WERI-Rb-1 (cell line): Measurements from ENCODE around the gene UBE2S.

ENCODE experiments used
- DNase-seq: peaks from one replicate; pipeline ENCODE4 v3.0.0-alpha.2; 2020
- H3K27ac ChIP-seq: fragments of 250-450 bp; sonication (Bioruptor Pico); 2 replicates; pipeline ENCODE4 v1.5.1; 2020; ENCODE audit warnings: mild to moderate bottlenecking, moderate library complexity
- H3K27me3 ChIP-seq: fragments of 250-450 bp; sonication (Bioruptor Pico); 2 replicates; pipeline ENCODE4 v1.5.1; 2021; ENCODE audit warnings: mild to moderate bottlenecking, low read depth, moderate library complexity; ENCODE audit not compliant: insufficient read depth, severe bottlenecking
- H3K36me3 ChIP-seq: fragments of 250-450 bp; sonication (Bioruptor Pico); 2 replicates; pipeline ENCODE4 v1.5.1; 2020; ENCODE audit warnings: mild to moderate bottlenecking, moderate library complexity
- H3K4me3 ChIP-seq: 2 replicates; pipeline ENCODE4 v1.5.1; 2011; ENCODE audit warnings: low read depth, mild to moderate bottlenecking, control low read depth, low read length
- H3K9me3 ChIP-seq: fragments of 250-450 bp; sonication (Bioruptor Pico); 2 replicates; pipeline ENCODE4 v1.5.1; 2021; ENCODE audit warnings: mild to moderate bottlenecking, moderate library complexity; ENCODE audit not compliant: severe bottlenecking
- CTCF ChIP-seq: IDR thresholded peaks from 2 replicates; pipeline ENCODE4 v1.5.1; 2011; ENCODE audit warnings: low read depth, mild to moderate bottlenecking, control low read depth, inconsistent platforms, low read length

UBE2S gene

GRCh38 chr19:55391702-55392615 is 15.6 kb downstream of the UBE2S start:
- no peak for TF ChIP-seq CTCF
- H3K27ac ChIP-seq, result no peak overlapping the region
- H3K36me3 ChIP-seq, result peaks cover 48% of the 10 kb centered on the region
- DNase-seq, result no peak
- no peaks in the 10 kb centered on the region for H3K27me3 ChIP-seq
- H3K4me3 ChIP-seq, result no peak overlapping the region
- H3K9me3 ChIP-seq, result no peaks in the 10 kb centered on the region

GRCh38 chr19:55391191-55391670 is 16.4 kb downstream of the UBE2S start:
- no peaks in the 10 kb centered on the region for H3K27me3 ChIP-seq
- no peak overlapping the region for H3K4me3 ChIP-seq
- no peak for DNase-seq
- H3K9me3 ChIP-seq, result no peaks in the 10 kb centered on the region
- peaks cover 56% of the 10 kb centered on the region for H3K36me3 ChIP-seq
- H3K27ac ChIP-seq, result no peak overlapping the region
- no peak for TF ChIP-seq CTCF

- no peak overlapping the region for H3K4me3 ChIP-seq
- no peaks in the 10 kb centered on the region for H3K27me3 ChIP-seq
- peak overlapping the region; percentile 30 for H3K27ac ChIP-seq
- H3K36me3 ChIP-seq, result peaks cover 57% of the 10 kb centered on the region
- H3K9me3 ChIP-seq, result no peaks in the 10 kb centered on the region
- DNase-seq, result peak; percentile 80
- TF ChIP-seq CTCF, result no peak
These were observed 17.1 kb downstream of the UBE2S start for GRCh38 chr19:55390461-55390880.

- no peak overlapping the region for H3K4me3 ChIP-seq
- DNase-seq, result no peak
- H3K27ac ChIP-seq, result no peak overlapping the region; the same call in 1 of the 2 replicates
- H3K36me3 ChIP-seq, result peaks cover 57% of the 10 kb centered on the region
- no peaks in the 10 kb centered on the region for H3K27me3 ChIP-seq
- TF ChIP-seq CTCF, result no peak
- H3K9me3 ChIP-seq, result no peaks in the 10 kb centered on the region
These were observed 17.9 kb downstream of the UBE2S start for GRCh38 chr19:55389386-55390317.

GRCh38 chr19:55387736-55388497 is 19.7 kb downstream of the UBE2S start:
- Histone ChIP-seq H3K27ac (no peak overlapping the region), H3K9me3 (no peaks in the 10 kb centered on the region), H3K36me3 (peaks cover 57% of the 10 kb centered on the region), H3K27me3 (no peaks in the 10 kb centered on the region), H3K4me3 (no peak overlapping the region)
- no peak for DNase-seq
- no peak for TF ChIP-seq CTCF
